PC-9 (cell line): ENCODE results near the gene ZNF488. TPM values are rescaled to one million over a fixed set of nuclear protein-coding genes. Genes with fewer than 3 reads are reported as not detected.
"Not testable (repeated sequence)": the region's sequence is repeated elsewhere in the genome, so short reads cannot be mapped to it uniquely, and the experiment has no call there.

Experiments
- BruUV-seq: library from RNA; stranded (reverse); fragments of 400-500 nt; replicated peaks from 2 replicates; lab custom pipeline; 2021; lab: Mats Ljungman, UMichigan
- CTCF ChIA-PET: fragments of 300-600 bp; sonication (Branson Sonifier 250); formaldehyde crosslinking; loops from one replicate; lab custom pipeline; 2022; ENCODE audit warnings: antibody characterized with exemption; lab: Charles Lee
- POLR2A ChIA-PET: fragments of 300-600 bp; sonication (Branson Sonifier 250); formaldehyde crosslinking; loops from one replicate; lab custom pipeline; 2022; ENCODE audit warnings: antibody characterized with exemption; ENCODE audit not compliant: unreplicated experiment; lab: Charles Lee
- DNase-seq, 2 experiments: peaks; one replicate each; pipeline versions ENCODE4 v3.0.0 to v3.0.0-alpha.2; 2015 to 2022; ENCODE audit warnings: mixed read lengths in 1 of 2
- H2AFZ ChIP-seq: fragments of 200-600 bp; sonication (generic); 2 replicates; pipeline ENCODE4 v1.8.1; 2017; ENCODE audit warnings: antibody characterized with exemption
- H3F3A ChIP-seq: fragments of 200-600 bp; sonication (generic); 2 replicates; pipeline ENCODE4 v1.8.1; 2017; ENCODE audit warnings: antibody characterized with exemption, mild to moderate bottlenecking, low read depth; ENCODE audit not compliant: insufficient read depth
- H3K27ac ChIP-seq: fragments of 200-600 bp; sonication (generic); 2 replicates; pipeline ENCODE4 v1.6.1; 2016; ENCODE audit warnings: mixed run types
- H3K27me3 ChIP-seq: fragments of 200-600 bp; sonication (generic); 2 replicates; pipeline ENCODE4 v1.6.1; 2016; ENCODE audit warnings: low read depth, mixed run types; ENCODE audit not compliant: insufficient read depth
- H3K36me3 ChIP-seq: fragments of 200-600 bp; sonication (generic); 2 replicates; pipeline ENCODE4 v1.6.1; 2016; ENCODE audit warnings: low read depth, mixed run types
- H3K4me1 ChIP-seq: fragments of 200-600 bp; sonication (generic); replicated peaks from 2 replicates; pipeline ENCODE4 v1.6.1; 2016; ENCODE audit warnings: mixed run types; ENCODE audit not compliant: insufficient read depth
- H3K4me2 ChIP-seq: fragments of 200-600 bp; sonication (generic); 2 replicates; pipeline ENCODE4 v1.6.1; 2017; ENCODE audit warnings: mixed run types
- H3K4me3 ChIP-seq: fragments of 200-600 bp; sonication (generic); 2 replicates; pipeline ENCODE4 v1.6.1; 2016; ENCODE audit warnings: mixed run types
- H3K79me2 ChIP-seq: fragments of 200-600 bp; sonication (generic); 2 replicates; pipeline ENCODE4 v1.6.1; 2017; ENCODE audit warnings: low read depth, mixed run types
- H3K9me2 ChIP-seq: fragments of 200-600 bp; sonication (generic); 2 replicates; pipeline ENCODE4 v1.8.1; 2017; ENCODE audit warnings: mild to moderate bottlenecking; ENCODE audit not compliant: insufficient read depth
- H3K9me3 ChIP-seq: fragments of 200-600 bp; sonication (generic); 2 replicates; pipeline ENCODE4 v1.8.1; 2016; ENCODE audit warnings: low read depth; ENCODE audit not compliant: insufficient read depth
- H4K20me1 ChIP-seq: fragments of 200-600 bp; sonication (generic); 2 replicates; pipeline ENCODE4 v1.8.1; 2017; ENCODE audit not compliant: insufficient read depth
- CTCF ChIP-seq: fragments of 200-600 bp; sonication (generic); conservative IDR thresholded peaks from 2 replicates; pipeline ENCODE4 v1.6.1; 2017; ENCODE audit warnings: mixed run types, antibody characterized with exemption, mild to moderate bottlenecking, moderate library complexity
- EZH2 ChIP-seq: fragments of 200-600 bp; sonication (generic); IDR thresholded peaks from 2 replicates; pipeline ENCODE4 v1.8.0; 2017; ENCODE audit warnings: antibody characterized with exemption, low read depth
- intact Hi-C: fragments of 100-400 bp; cut with micrococcal nuclease; formaldehyde crosslinking; loops from one replicate; pipeline ENCODE4 v1.10.0; 2022; ENCODE audit not compliant: unreplicated experiment
- total RNA-seq: library from RNA; stranded (reverse); gene quantifications from 2 replicates; pipeline ENCODE4 v1.2.3, GENCODE V29; 2021

The ZNF488 gene
- total RNA-seq, 1 experiment from 2014 or later, result 18.1 TPM

GRCh38 chr10:47389619-47390018 is 5.5 kb upstream of the ZNF488 start:
- Histone ChIP-seq H3K4me1 (peaks cover 7% of the 10 kb centered on the region), H2AFZ (no peak overlapping the region), H3F3A (no peaks in the 10 kb centered on the region), H3K4me3 (no peak overlapping the region), H3K36me3 (peaks cover 3% of the 10 kb centered on the region; the same call in 1 of the 2 replicates), H3K9me3 (0 out of 2 replicates have a peak, but pooled peaks cover 4% of the 10 kb centered on the region), H3K9me2 (no peaks in the 10 kb centered on the region), H3K27ac (no peak overlapping the region), H3K27me3 (no peaks in the 10 kb centered on the region), H4K20me1 (no peaks in the 10 kb centered on the region), H3K4me2 (no peak overlapping the region), H3K79me2 (no peaks in the 10 kb centered on the region)
- no TSS peak for BruUV-seq
- POLR2A ChIA-PET, result no interaction called here
- no peak for DNase-seq
- TF ChIP-seq EZH2 (no peak), CTCF (no peak)
- intact Hi-C loops, result no loop called here
- CTCF ChIA-PET, result no interaction called here

- Histone ChIP-seq H3K27ac (no peak overlapping the region), H3K79me2 (no peaks in the 10 kb centered on the region), H2AFZ (no peak overlapping the region), H3K27me3 (no peaks in the 10 kb centered on the region), H4K20me1 (no peaks in the 10 kb centered on the region), H3F3A (0 out of 2 replicates have a peak, but pooled peaks cover 2% of the 10 kb centered on the region), H3K9me2 (no peaks in the 10 kb centered on the region), H3K4me1 (peaks cover 7% of the 10 kb centered on the region), H3K9me3 (0 out of 2 replicates have a peak, but pooled peaks cover 4% of the 10 kb centered on the region), H3K4me3 (no peak overlapping the region), H3K4me2 (no peak overlapping the region), H3K36me3 (peaks cover 3% of the 10 kb centered on the region; the same call in 1 of the 2 replicates)
- POLR2A ChIA-PET, result no interaction called here
- intact Hi-C loops, result no loop called here
- no peak for TF ChIP-seq EZH2
- TF ChIP-seq CTCF, result no peak
- DNase-seq, result no peak
- BruUV-seq, result no TSS peak
- CTCF ChIA-PET, result no interaction called here
Observed at GRCh38 chr10:47388879-47389278, 4.8 kb upstream of the ZNF488 start.

GRCh38 chr10:47386104-47386503 is 2.0 kb upstream of the ZNF488 start:
- H3K27me3 ChIP-seq, CTCF ChIA-PET, H3F3A ChIP-seq, H3K4me2 ChIP-seq, BruUV-seq, H3K79me2 ChIP-seq, POLR2A ChIA-PET, H2AFZ ChIP-seq, H4K20me1 ChIP-seq, H3K9me3 ChIP-seq, H3K27ac ChIP-seq, H3K36me3 ChIP-seq, DNase-seq, H3K4me3 ChIP-seq, intact Hi-C loops, H3K9me2 ChIP-seq: not testable (repeated sequence)
- peaks cover 21% of the 10 kb centered on the region for H3K4me1 ChIP-seq
